Measurements from ENCODE around the gene CSTF3. TPM values are rescaled to one million over a fixed set of nuclear protein-coding genes. Genes with fewer than 3 reads are reported as not detected.
A peak's percentile ranks its signal among the peaks of the same experiment; 100 is the strongest.

CSTF3 gene
- 10 to 100 TPM in 5 of 6 donors, 1 to 10 TPM in 1; 7.3 to 19.4 (median 16.4) TPM for total RNA-seq

- peak within 1 kb of the TSS; percentile 67 to 89 (median 79) for H3K4me3 ChIP-seq
- WGBS, 2 donors: 2 to 3% methylated on average over 31 to 40 of the region's 40 CpGs
- no peaks in the 10 kb centered on the region for H3K9me3 ChIP-seq
- no peaks in the 10 kb centered on the region for H3K36me3 ChIP-seq
- peak within 1 kb of the TSS; percentile 82 to 88 (median 85) for H3K27ac ChIP-seq
- H3K4me1 ChIP-seq: peaks cover 13 to 28% (median 23%) of the 10 kb centered on the region in 4 donors
- ATAC-seq (ENCODE audit: low FRiP score in 2 of 2): peak; percentile 98 to 99
- peak; percentile 94 to 100 for DNase-seq
- peak in 3 of 4 donors; percentile 33 to 74 (median 64) for TF ChIP-seq POLR2A (IDR thresholded peaks at IDR 0.05)
- no peak for TF ChIP-seq EP300 (IDR thresholded peaks at IDR 0.05)
- peak; percentile 86 to 87 for TF ChIP-seq POLR2AphosphoS5 (IDR thresholded peaks at IDR 0.05)
- TF ChIP-seq, protein P1, sequence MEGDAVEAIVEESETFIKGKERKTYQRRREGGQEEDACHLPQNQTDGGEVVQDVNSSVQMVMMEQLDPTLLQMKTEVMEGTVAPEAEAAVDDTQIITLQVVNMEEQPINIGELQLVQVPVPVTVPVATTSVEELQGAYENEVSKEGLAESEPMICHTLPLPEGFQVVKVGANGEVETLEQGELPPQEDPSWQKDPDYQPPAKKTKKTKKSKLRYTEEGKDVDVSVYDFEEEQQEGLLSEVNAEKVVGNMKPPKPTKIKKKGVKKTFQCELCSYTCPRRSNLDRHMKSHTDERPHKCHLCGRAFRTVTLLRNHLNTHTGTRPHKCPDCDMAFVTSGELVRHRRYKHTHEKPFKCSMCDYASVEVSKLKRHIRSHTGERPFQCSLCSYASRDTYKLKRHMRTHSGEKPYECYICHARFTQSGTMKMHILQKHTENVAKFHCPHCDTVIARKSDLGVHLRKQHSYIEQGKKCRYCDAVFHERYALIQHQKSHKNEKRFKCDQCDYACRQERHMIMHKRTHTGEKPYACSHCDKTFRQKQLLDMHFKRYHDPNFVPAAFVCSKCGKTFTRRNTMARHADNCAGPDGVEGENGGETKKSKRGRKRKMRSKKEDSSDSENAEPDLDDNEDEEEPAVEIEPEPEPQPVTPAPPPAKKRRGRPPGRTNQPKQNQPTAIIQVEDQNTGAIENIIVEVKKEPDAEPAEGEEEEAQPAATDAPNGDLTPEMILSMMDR (IDR thresholded peaks at IDR 0.05): peak in 5 of 6 experiments; percentile 35 to 89 (median 78)
- no peaks in the 10 kb centered on the region for H3K27me3 ChIP-seq
These were observed at the start of gene CSTF3 for GRCh38 chr11:33161120-33162005. TSS of gene CSTF3 (minus strand) at chr11:33161480. CDS start at chr11:33161325, 155 bp downstream.

GRCh38 chr11:33208150-33208549 is 46.9 kb upstream of the CSTF3 start:
- Histone ChIP-seq H3K36me3 (no peaks in the 10 kb centered on the region), H3K27me3 (no peaks in the 10 kb centered on the region), H3K4me3 (no peak overlapping the region), H3K4me1 (peaks cover 3 to 12% (median 8%) of the 10 kb centered on the region in 4 donors), H3K27ac (no peak overlapping the region), H3K9me3 (no peaks in the 10 kb centered on the region)
- no peak for TF ChIP-seq POLR2AphosphoS5 (IDR thresholded peaks at IDR 0.05)
- TF ChIP-seq EP300 (IDR thresholded peaks at IDR 0.05): no peak
- TF ChIP-seq, protein P1 (IDR thresholded peaks at IDR 0.05): no peak
- TF ChIP-seq POLR2A (IDR thresholded peaks at IDR 0.05): no peak
- 87 to 100% methylated on average over 1 of the region's 1 CpG for WGBS, 2 donors
- ATAC-seq (ENCODE audit: low FRiP score in 2 of 2): no peak
- DNase-seq: no peak

GRCh38 chr11:33207408-33207985 is 46.2 kb upstream of the CSTF3 start:
- Histone ChIP-seq H3K36me3 (no peaks in the 10 kb centered on the region), H3K4me1 (peaks cover 3 to 12% (median 8%) of the 10 kb centered on the region in 4 donors), H3K4me3 (no peak overlapping the region), H3K27me3 (no peaks in the 10 kb centered on the region), H3K9me3 (no peaks in the 10 kb centered on the region), H3K27ac (no peak overlapping the region)
- ATAC-seq (ENCODE audit: low FRiP score in 2 of 2) (peak in 1 of 2 donors; percentile 62), DNase-seq (no peak)
- TF ChIP-seq, protein P1 (IDR thresholded peaks at IDR 0.05): no peak
- TF ChIP-seq POLR2A (IDR thresholded peaks at IDR 0.05): no peak
- no peak for TF ChIP-seq POLR2AphosphoS5 (IDR thresholded peaks at IDR 0.05)
- no peak for TF ChIP-seq EP300 (IDR thresholded peaks at IDR 0.05)
- 34 to 55% methylated on average over 4 of the region's 4 CpGs for WGBS, 2 donors

DNA sequence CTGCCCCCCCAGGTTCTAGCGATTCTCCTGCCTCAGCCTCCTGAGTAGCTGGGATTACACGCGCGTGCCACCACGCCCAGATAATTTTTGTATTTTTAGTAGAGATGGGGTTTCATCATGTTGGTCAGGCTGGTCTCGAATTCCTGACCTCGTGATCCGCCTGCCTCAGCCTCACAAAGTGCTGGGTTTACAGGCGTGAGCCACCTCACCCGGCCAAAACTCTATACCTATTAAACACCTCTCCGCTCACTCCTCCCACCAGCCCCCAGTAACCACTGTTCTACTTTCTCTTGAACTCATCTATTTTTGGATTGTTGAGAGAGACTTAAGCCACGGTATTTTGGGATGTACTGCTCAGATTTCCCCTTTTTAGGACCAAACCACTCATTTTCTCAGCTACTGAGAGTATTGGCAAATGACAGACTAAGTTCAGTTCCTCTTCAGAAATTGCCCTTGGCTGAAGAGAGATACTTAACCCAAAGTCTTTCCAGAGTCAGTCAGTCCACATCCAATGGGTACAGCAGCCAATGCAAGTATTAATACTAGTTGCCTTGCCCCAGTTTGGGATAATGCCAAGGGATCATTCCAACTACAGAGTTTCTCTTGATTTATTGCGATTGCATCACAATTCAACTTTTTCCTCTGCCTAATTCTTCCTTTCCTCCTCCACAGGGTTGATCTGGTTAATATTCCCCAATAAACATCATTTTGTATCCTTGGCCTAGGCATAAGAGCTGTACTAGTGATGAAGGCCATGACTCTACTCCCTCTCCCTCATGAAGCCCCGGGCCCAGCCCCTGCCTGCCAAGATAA is 36.8 kb upstream of the CSTF3 start:
- H3K27me3 ChIP-seq: no peaks in the 10 kb centered on the region

More for the DNA sequence above, 36.8 kb upstream of the CSTF3 start:
- H3K4me1 ChIP-seq: no peaks in the 10 kb centered on the region
- no peaks in the 10 kb centered on the region for H3K36me3 ChIP-seq
- ATAC-seq (ENCODE audit: low FRiP score in 2 of 2) (peak in 1 of 2 donors; percentile 60), DNase-seq (peak in 1 of 2 donors; percentile 33)
- WGBS, 2 donors: 78 to 82% methylated on average over 14 of the region's 14 CpGs
- H3K4me3 ChIP-seq: peak overlapping the region in 1 of 4 donors; percentile 17
- peak overlapping the region in 2 of 4 donors; percentile 52 to 54 for H3K27ac ChIP-seq
- no peaks in the 10 kb centered on the region for H3K9me3 ChIP-seq
- TF ChIP-seq, protein P1 (IDR thresholded peaks at IDR 0.05): no peak
- TF ChIP-seq POLR2A (IDR thresholded peaks at IDR 0.05) (no peak), POLR2AphosphoS5 (IDR thresholded peaks at IDR 0.05) (no peak), EP300 (IDR thresholded peaks at IDR 0.05) (no peak)

All from upper lobe of left lung (tissue), 6 donors.